HT-29 (cell line): ENCODE results near the gene EFEMP1. TPM values are rescaled to one million over a fixed set of nuclear protein-coding genes. Genes with fewer than 3 reads are reported as not detected.
A peak's percentile ranks its signal among the peaks of the same experiment; 100 is the strongest.

Source experiments
- DNase-seq: peaks from one replicate; pipeline ENCODE4 v3.0.0-alpha.2; 2015; ENCODE audit warnings: low spot score
- total RNA-seq: library from RNA; depleted of rRNA; stranded (reverse); fragments of >200 nt; shearing (Covaris generic); gene quantifications from 2 replicates; pipeline ENCODE4 v1.2.3, GENCODE V29; 2014; rRNA removed

The EFEMP1 gene
- not detected in 2 replicates for total RNA-seq

- no peak for DNase-seq
These were observed at the start of gene EFEMP1 for GRCh38 chr2:55923091-55923981. Gene EFEMP1 (minus strand): TSS chr2:55923782. CDS start chr2:55922440, 1,342 bp downstream.

GRCh38 chr2:55970500-55970899 lies 46.9 kb upstream of the EFEMP1 start:
- DNase-seq = no peak

- DNase-seq = no peak
These were observed 45.4 kb upstream of the EFEMP1 start for GRCh38 chr2:55968941-55969340.

GRCh38 chr2:55966401-55967118 lies 43.0 kb upstream of the EFEMP1 start:
- no peak for DNase-seq

GRCh38 chr2:55965966-55966365 lies 42.4 kb upstream of the EFEMP1 start:
- no peak for DNase-seq

- DNase-seq = no peak
These were observed 41.7 kb upstream of the EFEMP1 start for GRCh38 chr2:55965276-55965675.

GRCh38 chr2:55962915-55963314 lies 39.3 kb upstream of the EFEMP1 start:
- no peak for DNase-seq

GRCh38 chr2:55961318-55961911 lies 37.8 kb upstream of the EFEMP1 start:
- peak; percentile 78 for DNase-seq

GRCh38 chr2:55958756-55959155 lies 35.2 kb upstream of the EFEMP1 start:
- DNase-seq = no peak

- no peak for DNase-seq
These were observed 33.6 kb upstream of the EFEMP1 start for GRCh38 chr2:55957142-55957541.

GRCh38 chr2:55954306-55955035 lies 30.9 kb upstream of the EFEMP1 start:
- no peak for DNase-seq

GRCh38 chr2:55952415-55952814 lies 28.8 kb upstream of the EFEMP1 start:
- DNase-seq = no peak

- DNase-seq = no peak
These were observed 28.0 kb upstream of the EFEMP1 start for GRCh38 chr2:55951533-55951932.

GRCh38 chr2:55949613-55950012 lies 26.0 kb upstream of the EFEMP1 start:
- no peak for DNase-seq

GRCh38 chr2:55949211-55949610 lies 25.6 kb upstream of the EFEMP1 start:
- no peak for DNase-seq

- no peak for DNase-seq
These were observed 24.8 kb upstream of the EFEMP1 start for GRCh38 chr2:55948176-55948923.

GRCh38 chr2:55947752-55948151 lies 24.2 kb upstream of the EFEMP1 start:
- DNase-seq = no peak

- no peak for DNase-seq
These were observed 23.2 kb upstream of the EFEMP1 start for GRCh38 chr2:55946793-55947192.

GRCh38 chr2:55943466-55943865 lies 19.9 kb upstream of the EFEMP1 start:
- no peak for DNase-seq

- no peak for DNase-seq
These were observed 12.8 kb upstream of the EFEMP1 start for GRCh38 chr2:55936351-55936750.

- no peak for DNase-seq
These were observed 10.8 kb upstream of the EFEMP1 start for GRCh38 chr2:55934337-55934736.
